H9 (cell line): ENCODE results near the gene KIR3DL2. TPM values are rescaled to one million over a fixed set of nuclear protein-coding genes. Genes with fewer than 3 reads are reported as not detected.
"Not testable (repeated sequence)": the region's sequence is repeated elsewhere in the genome, so short reads cannot be mapped to it uniquely, and the experiment has no call there.

Experiments used
- DNase-seq: peaks from one replicate; pipeline ENCODE4 v3.0.0-alpha.2; 2017
- H2AFZ ChIP-seq: one replicate; pipeline ENCODE4 v1.6.1; 2013; ENCODE audit warnings: mild to moderate bottlenecking, low read length, control low read depth, moderate library complexity
- H2AK5ac ChIP-seq: 2 replicates; pipeline ENCODE4 v1.6.1; 2013; ENCODE audit warnings: low read length, control low read depth, mixed read lengths; ENCODE audit not compliant: insufficient read length
- H2BK120ac ChIP-seq: one replicate; pipeline ENCODE4 v1.6.1; 2013; ENCODE audit warnings: low read depth, mild to moderate bottlenecking, low read length, control low read depth, inconsistent platforms; ENCODE audit not compliant: poor library complexity, severe bottlenecking
- H2BK12ac ChIP-seq: 2 replicates; pipeline ENCODE4 v1.6.1; 2013; ENCODE audit warnings: low read length, control low read depth, mixed read lengths, low read depth; ENCODE audit not compliant: insufficient read length
- H2BK15ac ChIP-seq: 2 replicates; pipeline ENCODE4 v1.6.1; 2013; ENCODE audit warnings: low read depth, low read length, control low read depth
- H2BK20ac ChIP-seq: one replicate; pipeline ENCODE4 v1.6.1; 2013; ENCODE audit warnings: low read depth, mild to moderate bottlenecking, low read length, control low read depth, inconsistent platforms; ENCODE audit not compliant: poor library complexity, severe bottlenecking
- H2BK5ac ChIP-seq: 2 replicates; pipeline ENCODE4 v1.6.1; 2013; ENCODE audit warnings: low read length, control low read depth, mixed read lengths; ENCODE audit not compliant: insufficient read length
- H3K14ac ChIP-seq: 2 replicates; pipeline ENCODE4 v1.6.1; 2013; ENCODE audit warnings: low read length, control low read depth; ENCODE audit not compliant: insufficient read depth
- H3K18ac ChIP-seq: 2 replicates; pipeline ENCODE4 v1.6.1; 2013; ENCODE audit warnings: low read depth, mild to moderate bottlenecking, mixed read lengths, low read length, control low read depth; ENCODE audit not compliant: insufficient read length
- H3K23ac ChIP-seq: 2 replicates; pipeline ENCODE4 v1.6.1; 2013; ENCODE audit warnings: low read length, control low read depth, mixed read lengths, low read depth; ENCODE audit not compliant: insufficient read length
- H3K23me2 ChIP-seq: 2 replicates; pipeline ENCODE4 v1.6.1; 2013; ENCODE audit warnings: low read depth, mild to moderate bottlenecking, mixed read lengths, low read length, control low read depth; ENCODE audit not compliant: insufficient read length, poor library complexity, severe bottlenecking
- H3K27ac ChIP-seq: 2 replicates; pipeline ENCODE4 v1.5.1; 2013; ENCODE audit warnings: low read length, control low read depth, mixed read lengths, low read depth; ENCODE audit not compliant: insufficient read length
- H3K27me3 ChIP-seq: 2 replicates; pipeline ENCODE4 v1.6.1; 2013; ENCODE audit warnings: low read length, control low read depth, inconsistent platforms; ENCODE audit not compliant: insufficient read depth
- H3K4ac ChIP-seq: 2 replicates; pipeline ENCODE4 v1.6.1; 2013; ENCODE audit warnings: low read depth, mild to moderate bottlenecking, control low read depth, inconsistent platforms, low read length, moderate library complexity
- H3K4me1 ChIP-seq: 2 replicates; pipeline ENCODE4 v1.6.1; 2013; ENCODE audit warnings: low read length, control low read depth, inconsistent platforms; ENCODE audit not compliant: insufficient read depth
- H3K4me2 ChIP-seq: 2 replicates; pipeline ENCODE4 v1.6.1; 2013; ENCODE audit warnings: low read length, control low read depth, mixed read lengths; ENCODE audit not compliant: insufficient read length, insufficient read depth
- H3K56ac ChIP-seq: 2 replicates; pipeline ENCODE4 v1.6.1; 2013; ENCODE audit warnings: low read depth, mild to moderate bottlenecking, mixed read lengths, low read length, control low read depth; ENCODE audit not compliant: insufficient read length
- H3K79me1 ChIP-seq: 2 replicates; pipeline ENCODE4 v1.6.1; 2013; ENCODE audit warnings: low read depth, mild to moderate bottlenecking, moderate library complexity, low read length, control low read depth, inconsistent platforms; ENCODE audit not compliant: insufficient read depth, poor library complexity, severe bottlenecking
- H3K79me2 ChIP-seq: 2 replicates; pipeline ENCODE4 v1.6.1; 2013; ENCODE audit warnings: low read length, control low read depth, inconsistent platforms; ENCODE audit not compliant: insufficient read depth
- H3K9ac ChIP-seq: 2 replicates; pipeline ENCODE4 v1.6.1; 2013; ENCODE audit warnings: low read length, control low read depth, mixed read lengths; ENCODE audit not compliant: insufficient read length; ENCODE audit errors: extremely low read depth
- H3K9me3 ChIP-seq: one replicate; pipeline ENCODE4 v1.6.1; 2013; ENCODE audit warnings: low read depth, low read length, inconsistent platforms; ENCODE audit not compliant: control insufficient read depth
- H3T11ph ChIP-seq: one replicate; pipeline ENCODE4 v1.6.1; 2013; ENCODE audit warnings: mild to moderate bottlenecking, low read length, control low read depth, inconsistent platforms
- H4K20me1 ChIP-seq: one replicate; pipeline ENCODE4 v1.6.1; 2013; ENCODE audit not compliant: control insufficient read depth, insufficient read length, insufficient read depth
- H4K5ac ChIP-seq: 2 replicates; pipeline ENCODE4 v1.6.1; 2013; ENCODE audit warnings: low read depth, mild to moderate bottlenecking, mixed read lengths, low read length, control low read depth; ENCODE audit not compliant: insufficient read length
- H4K8ac ChIP-seq: replicated peaks from 2 replicates; pipeline ENCODE4 v1.6.1; 2013; ENCODE audit warnings: low read length, control low read depth, mixed read lengths, low read depth; ENCODE audit not compliant: insufficient read length
- H4K91ac ChIP-seq: 2 replicates; pipeline ENCODE4 v1.6.1; 2013; ENCODE audit warnings: low read depth, mild to moderate bottlenecking, moderate library complexity, mixed read lengths, low read length, control low read depth; ENCODE audit not compliant: insufficient read length
- H3K27ac Mint-ChIP-seq, 3 experiments: 2 replicates in 2 of 3; 3 replicates in 1 of 3; pipeline ENCODE4 v1.8.0; 2020 to 2021; ENCODE audit warnings: mixed read lengths in 3 of 3, mild to moderate bottlenecking in 1 of 3, moderate library complexity in 1 of 3
- H3K27me3 Mint-ChIP-seq: 2 replicates; pipeline ENCODE4 v1.8.0; 2021; ENCODE audit warnings: low read depth, mild to moderate bottlenecking, moderate library complexity, mixed read lengths
- H3K36me3 Mint-ChIP-seq, 3 experiments: 2 replicates in 2 of 3; 3 replicates in 1 of 3; pipeline ENCODE4 v1.8.0; 2020 to 2021; ENCODE audit warnings: low read depth in 3 of 3, mixed read lengths in 3 of 3; ENCODE audit not compliant: insufficient read depth in 1 of 3
- H3K4me1 Mint-ChIP-seq, 2 experiments: 2 replicates each; pipeline ENCODE4 v1.8.0; 2020; ENCODE audit warnings: mixed read lengths in 2 of 2
- H3K4me3 Mint-ChIP-seq, 2 experiments: 2 replicates in 1 of 2; 3 replicates in 1 of 2; pipeline ENCODE4 v1.8.0; 2020 to 2021; ENCODE audit warnings: mild to moderate bottlenecking in 2 of 2, mixed read lengths in 2 of 2, moderate library complexity in 1 of 2
- H3K9me3 Mint-ChIP-seq, 2 experiments: 2 replicates in 1 of 2; 3 replicates in 1 of 2; pipeline ENCODE4 v1.8.0; 2020; ENCODE audit warnings: mild to moderate bottlenecking in 2 of 2, mixed read lengths in 2 of 2, moderate library complexity in 1 of 2
- CTCF ChIP-seq: fragments of 200-600 bp; sonication (generic); conservative IDR thresholded peaks from 3 replicates; pipeline ENCODE4 v1.8.0; 2021; ENCODE audit warnings: antibody characterized with exemption, mild to moderate bottlenecking
- WGBS: extraction: QIAGEN DNeasy Blood & Tissue Kit; methylation state at CpG from one replicate; pipeline ENCODE4 v1.1.7; 2013; ENCODE audit warnings: missing lambda C conversion rate, low lambda C conversion rate, mixed read lengths; ENCODE audit not compliant: insufficient read length; ENCODE audit errors: extremely low coverage; 5-methylcytosine and 5-hydroxymethylcytosine counted together
- total RNA-seq: library from RNA; stranded (reverse); gene quantifications from 2 replicates; pipeline ENCODE4 v1.2.1, GENCODE V29; 2021

The KIR3DL2 gene
- total RNA-seq, 1 experiment from 2014 or later = not detected

DNA sequence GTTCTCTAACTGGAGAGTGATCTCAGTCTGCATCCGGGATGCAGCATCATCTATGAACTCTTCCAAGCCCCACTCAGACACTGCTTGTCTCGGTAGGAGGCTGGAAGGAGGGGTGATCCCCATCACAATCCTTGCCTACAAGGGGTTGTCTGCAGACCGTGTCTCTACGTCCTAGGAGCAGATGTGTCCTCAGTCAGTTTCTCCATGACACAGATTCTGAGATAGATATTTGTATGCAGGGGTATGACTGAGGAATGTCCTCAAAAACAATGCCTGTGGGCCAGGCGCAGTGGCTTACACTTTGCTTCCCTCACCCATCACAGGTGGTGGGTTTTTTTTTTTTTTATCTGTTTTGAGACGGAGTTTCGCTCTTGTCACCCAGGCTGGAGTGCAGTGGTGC, 56.6 kb downstream of the KIR3DL2 start:
- no peak overlapping the region for H3K4me2 ChIP-seq
- H2BK20ac ChIP-seq = no peak overlapping the region
- no peak overlapping the region for H3K9ac ChIP-seq
- no CpG with 5 or more reads among the region's 7 CpGs for WGBS
- no peak overlapping the region for H2AK5ac ChIP-seq
- Mint-ChIP-seq H3K4me1 (peaks cover 0 to 17% of the 10 kb centered on the region in 2 experiments; a peak in 2 of 4 replicates), H3K27me3 (no peaks in the 10 kb centered on the region), H3K4me3 (no peak overlapping the region), H3K36me3 (peaks cover 2 to 13% (median 6%) of the 10 kb centered on the region in 3 experiments; a peak in 4 of 7 replicates), H3K9me3 (peaks cover 4 to 83% of the 10 kb centered on the region in 2 experiments; a peak in 4 of 5 replicates), H3K27ac (no peak overlapping the region)
- no peaks in the 10 kb centered on the region for H3K79me1 ChIP-seq
- H4K20me1 ChIP-seq = no peaks in the 10 kb centered on the region
- no peak overlapping the region for H4K91ac ChIP-seq
- H2AFZ ChIP-seq = no peak overlapping the region
- TF ChIP-seq CTCF = no peak
- H3K18ac ChIP-seq = no peak overlapping the region
- no peaks in the 10 kb centered on the region for H3K23me2 ChIP-seq
- H2BK12ac ChIP-seq = no peak overlapping the region
- no peak overlapping the region for H4K8ac ChIP-seq
- no peak overlapping the region for H2BK15ac ChIP-seq
- no peak overlapping the region for H3K23ac ChIP-seq
- H3K27ac ChIP-seq = no peak overlapping the region
- no peak overlapping the region for H4K5ac ChIP-seq
- H3K4me1 ChIP-seq = peaks cover 4% of the 10 kb centered on the region
- no peak overlapping the region for H3T11ph ChIP-seq
- no peaks in the 10 kb centered on the region for H3K9me3 ChIP-seq
- no peaks in the 10 kb centered on the region for H3K27me3 ChIP-seq
- H3K56ac ChIP-seq = no peak overlapping the region
- no peak overlapping the region for H2BK120ac ChIP-seq
- no peak overlapping the region for H3K14ac ChIP-seq
- H2BK5ac ChIP-seq = no peak overlapping the region
- no peaks in the 10 kb centered on the region for H3K79me2 ChIP-seq
- no peak overlapping the region for H3K4ac ChIP-seq
- no peak for DNase-seq

DNA sequence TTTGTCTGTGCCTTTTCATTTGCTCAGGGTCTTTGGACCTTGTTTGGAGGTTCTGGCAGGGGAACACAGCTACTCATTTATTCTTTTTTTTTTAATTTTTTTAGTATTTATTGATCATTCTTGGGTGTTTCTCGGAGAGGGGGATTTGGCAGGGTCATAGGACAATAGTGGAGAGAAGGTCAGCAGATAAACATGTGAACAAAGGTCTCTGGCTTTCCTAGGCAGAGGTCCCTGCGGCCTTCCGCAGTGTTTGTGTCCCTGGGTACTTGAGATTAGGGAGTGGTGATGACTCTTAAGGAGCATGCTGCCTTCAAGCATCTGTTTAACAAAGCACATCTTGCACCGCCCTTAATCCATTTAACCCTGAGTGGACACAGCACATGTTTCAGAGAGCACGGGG, 57.7 kb downstream of the KIR3DL2 start:
- H2AFZ ChIP-seq, H3K79me2 ChIP-seq, H3K14ac ChIP-seq, H2BK120ac ChIP-seq, H3K18ac ChIP-seq, H3K79me1 ChIP-seq, H2BK15ac ChIP-seq, H2BK20ac ChIP-seq, H3K4me2 ChIP-seq, H3K23ac ChIP-seq, H3K27me3 Mint-ChIP-seq, H4K8ac ChIP-seq, H3K27me3 ChIP-seq, H3K4me3 Mint-ChIP-seq, H4K20me1 ChIP-seq, H2AK5ac ChIP-seq, H2BK5ac ChIP-seq, H3K23me2 ChIP-seq, H2BK12ac ChIP-seq, H3T11ph ChIP-seq, H3K9ac ChIP-seq, H4K91ac ChIP-seq, H3K4ac ChIP-seq, DNase-seq, H3K27ac Mint-ChIP-seq, H3K9me3 ChIP-seq, H3K27ac ChIP-seq, H3K56ac ChIP-seq, H4K5ac ChIP-seq, H3K4me1 ChIP-seq: not testable (repeated sequence)
- no CpG with 5 or more reads among the region's 5 CpGs for WGBS
- Mint-ChIP-seq H3K4me1 (peaks cover 0 to 17% of the 10 kb centered on the region in 2 experiments; a peak in 2 of 4 replicates), H3K36me3 (peaks cover 2 to 13% (median 9%) of the 10 kb centered on the region in 3 experiments; a peak in 4 of 7 replicates), H3K9me3 (peaks cover 4 to 83% of the 10 kb centered on the region in 2 experiments; a peak in 4 of 5 replicates)
